GM23248 (cell line): ENCODE results near the gene TMEM181.
"Not testable (repeated sequence)": the region's sequence is repeated elsewhere in the genome, so short reads cannot be mapped to it uniquely, and the experiment has no call there.

Experiments used
- EZH2 ChIP-seq: fragments of 200-600 bp; sonication (generic); IDR thresholded peaks from 2 replicates; pipeline ENCODE4 v1.6.1; 2018; ENCODE audit warnings: antibody characterized with exemption, mild to moderate bottlenecking; ENCODE audit not compliant: insufficient read depth, poor library complexity, severe bottlenecking
- EZH2phosphoT487 ChIP-seq: fragments of 200-600 bp; sonication (generic); IDR thresholded peaks from 2 replicates; pipeline ENCODE4 v1.6.1; 2018; ENCODE audit warnings: antibody characterized with exemption, moderate library complexity, mild to moderate bottlenecking, low read depth; ENCODE audit not compliant: insufficient read depth

- TF ChIP-seq EZH2, EZH2phosphoT487: not testable (repeated sequence)
These were observed 54.7 kb downstream of the TMEM181 start for GRCh38 chr6:158614606-158615005.
